SHP77 treated with DMSO at 0.1 percent for 48 hours (cell line): Measurements from ENCODE around the gene KRT81.
"Not testable (repeated sequence)": the region's sequence is repeated elsewhere in the genome, so short reads cannot be mapped to it uniquely, and the experiment has no call there.

Experiments used
- DNase-seq: peaks from one replicate; lab custom pipeline; 2025; lab: John Stamatoyannopoulos, UW

KRT81 gene

GRCh38 chr12:52317468-52318052 lies 26.2 kb upstream of the KRT81 start:
- DNase-seq: no peak

- no peak for DNase-seq
Observed at GRCh38 chr12:52316701-52317100, 25.4 kb upstream of the KRT81 start.

- DNase-seq: no peak
Observed at GRCh38 chr12:52316290-52316689, 25.0 kb upstream of the KRT81 start.

- DNase-seq: not testable (repeated sequence)
Observed at GRCh38 chr12:52315721-52316120, 24.4 kb upstream of the KRT81 start.

GRCh38 chr12:52314511-52314910 lies 23.2 kb upstream of the KRT81 start:
- DNase-seq: no peak

- no peak for DNase-seq
Observed at GRCh38 chr12:52313926-52314325, 22.6 kb upstream of the KRT81 start.

- no peak for DNase-seq
Observed at GRCh38 chr12:52313461-52313860, 22.1 kb upstream of the KRT81 start.

- DNase-seq: no peak
Observed at GRCh38 chr12:52312086-52312485, 20.8 kb upstream of the KRT81 start.

- DNase-seq: no peak
Observed at GRCh38 chr12:52311285-52311648, 19.9 kb upstream of the KRT81 start.

GRCh38 chr12:52310622-52311284 lies 19.4 kb upstream of the KRT81 start:
- DNase-seq: no peak

GRCh38 chr12:52308806-52309425 lies 17.6 kb upstream of the KRT81 start:
- DNase-seq: no peak

GRCh38 chr12:52307836-52308805 lies 16.8 kb upstream of the KRT81 start:
- peak; percentile 20 for DNase-seq

- no peak for DNase-seq
Observed at GRCh38 chr12:52306731-52307130, 15.4 kb upstream of the KRT81 start.

GRCh38 chr12:52305921-52306705 lies 14.8 kb upstream of the KRT81 start:
- DNase-seq: no peak

GRCh38 chr12:52304941-52305411 lies 13.6 kb upstream of the KRT81 start:
- DNase-seq: not testable (repeated sequence)

- not testable (repeated sequence) for DNase-seq
Observed at GRCh38 chr12:52302242-52302914, 11.0 kb upstream of the KRT81 start.

GRCh38 chr12:52301721-52302120 lies 10.4 kb upstream of the KRT81 start:
- not testable (repeated sequence) for DNase-seq

- no peak for DNase-seq
Observed at GRCh38 chr12:52300796-52301691, 9.7 kb upstream of the KRT81 start.

GRCh38 chr12:52298677-52299190 lies 7.4 kb upstream of the KRT81 start:
- DNase-seq: no peak
